Stimulated activated CD4-positive, alpha-beta T cell treated with anti-CD3 and anti-CD28 coated beads, Interleukin-1b, Interleukin-23, amount 100 ng/mL, for 48 hours (primary cell): ENCODE measurements around the gene FAM47E.

Experiments used
- DNase-seq: peaks from one replicate; pipeline ENCODE4 v3.0.0-alpha.2; 2020

Gene FAM47E

GRCh38 chr4:76302826-76303438 lies 51.4 kb downstream of the FAM47E start:
- DNase-seq: no peak

DNA sequence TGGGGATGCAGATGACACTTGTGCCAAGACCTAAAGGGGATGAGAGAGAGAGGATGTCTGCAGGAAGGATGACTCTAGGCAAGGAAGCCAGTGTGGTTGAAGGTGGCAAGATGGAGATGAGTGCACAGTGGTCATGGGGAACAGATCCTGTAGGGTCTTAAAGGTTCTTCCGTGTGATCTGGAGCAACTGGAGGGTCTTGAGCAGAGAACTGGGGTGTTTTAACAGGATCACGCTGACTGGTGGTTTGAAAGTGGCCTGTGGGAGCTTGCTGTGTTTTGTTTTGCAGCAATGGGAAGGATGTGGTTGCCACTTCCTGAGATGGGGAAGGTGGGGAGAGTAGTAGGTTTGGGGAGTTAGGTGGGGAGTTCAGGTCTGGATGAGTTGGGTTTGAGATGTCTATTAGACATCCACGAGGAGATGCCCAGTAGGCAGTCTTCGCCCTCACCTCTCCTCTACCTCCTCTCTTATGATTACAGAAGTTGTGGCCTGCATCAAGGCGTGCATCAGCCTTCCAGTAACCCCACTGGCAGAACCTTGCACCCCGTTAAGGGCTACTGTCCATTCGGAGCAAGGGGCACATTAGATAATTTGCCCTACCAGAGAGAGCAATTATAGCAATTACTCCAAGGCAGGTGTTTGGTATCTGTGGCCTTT lies 53.6 kb downstream of the FAM47E start:
- DNase-seq: no peak

DNA sequence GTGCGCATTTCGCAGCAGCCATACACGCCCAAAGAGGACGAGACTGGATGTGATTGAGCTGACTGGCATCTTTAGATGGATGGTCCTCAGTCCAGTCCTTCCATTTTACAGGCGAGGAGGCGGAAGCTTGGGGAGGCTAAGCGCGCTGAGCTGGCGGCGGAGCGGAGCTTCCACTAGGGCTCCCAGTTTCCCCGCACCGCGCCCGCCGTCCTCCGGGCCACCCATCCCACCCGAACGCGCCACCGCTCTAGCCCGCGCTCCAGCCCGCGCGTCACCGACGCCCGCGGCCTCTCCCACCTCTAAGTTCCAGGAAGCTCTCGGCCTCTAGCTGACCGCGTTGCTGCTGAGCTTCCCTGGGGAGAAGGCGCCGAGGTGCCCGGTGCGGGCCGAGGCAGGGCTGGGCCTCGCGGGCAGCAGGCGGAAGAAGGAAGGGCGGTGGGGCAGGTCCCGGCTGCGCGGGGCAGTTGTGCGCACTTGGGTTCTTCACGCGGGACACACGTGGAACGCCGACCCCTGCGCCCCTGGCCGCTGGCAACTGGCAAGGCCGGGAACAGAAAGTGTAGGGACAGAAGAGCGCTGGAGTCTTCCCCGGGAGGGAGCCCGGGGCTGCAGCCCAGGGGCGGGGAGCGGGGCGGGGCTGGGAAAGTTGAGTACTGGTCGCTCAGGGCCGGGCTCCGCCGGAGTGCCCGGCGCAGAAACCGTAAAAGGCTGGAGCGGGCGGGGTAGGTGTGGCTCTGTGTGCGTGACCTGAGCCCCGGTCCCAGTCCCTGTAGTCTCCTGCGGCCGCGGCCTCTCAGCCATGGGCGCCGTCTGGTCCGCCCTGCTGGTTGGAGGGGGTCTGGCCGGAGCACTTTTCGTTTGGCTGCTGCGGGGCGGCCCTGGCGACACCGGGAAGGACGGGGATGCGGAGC lies 54.7 kb downstream of the FAM47E start, which contains the start of gene STBD1:
TSS of gene STBD1 (plus strand) at position 763 of the 911 bp plus-strand sequence. CDS start at position 800, 37 bp downstream.
- no peak for DNase-seq

- DNase-seq: no peak
Measured at GRCh38 chr4:76306882-76307659, 55.5 kb downstream of the FAM47E start.

GRCh38 chr4:76307660-76308014 lies 56.1 kb downstream of the FAM47E start:
- no peak for DNase-seq

- DNase-seq: no peak
Measured at GRCh38 chr4:76308548-76308947, 57.0 kb downstream of the FAM47E start.

GRCh38 chr4:76309939-76310550 lies 58.5 kb downstream of the FAM47E start:
- no peak for DNase-seq

- DNase-seq: no peak
Measured at GRCh38 chr4:76310683-76311082, 59.2 kb downstream of the FAM47E start.

GRCh38 chr4:76311896-76312331 lies 60.4 kb downstream of the FAM47E start:
- no peak for DNase-seq

GRCh38 chr4:76312457-76312856 lies 60.9 kb downstream of the FAM47E start:
- no peak for DNase-seq

- DNase-seq: no peak
Measured at GRCh38 chr4:76313547-76313946, 62.0 kb downstream of the FAM47E start.

- no peak for DNase-seq
Measured at GRCh38 chr4:76315267-76315918, 63.9 kb downstream of the FAM47E start.

DNA sequence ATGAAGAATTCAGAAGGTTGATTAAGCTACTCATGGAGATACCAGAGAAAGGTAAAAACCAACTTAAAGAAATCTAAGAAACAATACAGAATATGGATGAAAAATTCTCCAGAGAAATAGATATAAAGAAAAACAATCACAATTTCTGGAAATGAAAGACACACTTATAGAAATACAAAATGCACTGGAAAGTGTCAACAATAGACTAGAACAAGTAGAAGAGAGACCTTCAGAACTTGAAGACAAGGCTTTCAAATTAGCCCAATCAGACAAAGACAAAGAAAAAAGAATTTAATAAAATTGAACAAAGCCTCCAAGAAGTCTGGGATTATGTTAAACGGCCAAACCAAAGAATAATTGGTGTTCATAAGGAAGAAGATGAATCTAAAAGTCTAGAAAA lies 64.6 kb downstream of the FAM47E start:
- no peak for DNase-seq

GRCh38 chr4:76322236-76322635 lies 70.7 kb downstream of the FAM47E start:
- DNase-seq: no peak

GRCh38 chr4:76325072-76325471 lies 73.6 kb downstream of the FAM47E start:
- DNase-seq: no peak

- DNase-seq: no peak
Measured at GRCh38 chr4:76326515-76326914, 75.0 kb downstream of the FAM47E start.
